WTC11 (cell line): Measurements from ENCODE around the gene SPRED2. TPM values are rescaled to one million over a fixed set of nuclear protein-coding genes. Genes with fewer than 3 reads are reported as not detected.

ENCODE experiments used
- ATAC-seq: fragments of 200-7000 bp; cut with Tn5 transposase; 2 replicates; pipeline ENCODE4 v1.10.0; 2021; ENCODE audit warnings: mild to moderate bottlenecking, moderate library complexity
- CTCF ChIA-PET: fragments of 300-600 bp; sonication (Branson Sonifier 250); formaldehyde crosslinking; loops from one replicate; lab custom pipeline; 2021; ENCODE audit warnings: antibody characterized with exemption; lab: Charles Lee
- POLR2A ChIA-PET: fragments of 350-600 bp; sonication (Branson Sonifier 250); formaldehyde crosslinking; loops from one replicate; lab custom pipeline; 2021; ENCODE audit warnings: antibody characterized with exemption; lab: Charles Lee
- DNase-seq: peaks from one replicate; pipeline ENCODE4 v3.0.0; 2021; ENCODE audit warnings: low spot score
- H3K27ac Mint-ChIP-seq: 2 replicates; pipeline ENCODE4 v1.8.0; 2021; ENCODE audit warnings: mixed read lengths
- H3K27me3 Mint-ChIP-seq: 2 replicates; pipeline ENCODE4 v1.8.0; 2021; ENCODE audit warnings: low read depth, mild to moderate bottlenecking, moderate library complexity, mixed read lengths
- H3K36me3 Mint-ChIP-seq: 2 replicates; pipeline ENCODE4 v1.8.0; 2021; ENCODE audit warnings: mixed read lengths
- H3K4me1 Mint-ChIP-seq: 2 replicates; pipeline ENCODE4 v1.8.0; 2022; ENCODE audit warnings: mixed read lengths
- H3K4me3 Mint-ChIP-seq: 2 replicates; pipeline ENCODE4 v1.8.0; 2021; ENCODE audit warnings: mild to moderate bottlenecking, moderate library complexity, mixed read lengths
- H3K9me3 Mint-ChIP-seq: 2 replicates; pipeline ENCODE4 v1.8.0; 2021; ENCODE audit warnings: mixed read lengths
- CREB1 ChIP-seq: sonication (generic); formaldehyde crosslinking; IDR thresholded peaks from 2 replicates; pipeline ENCODE4 v1.8.0; 2023; ENCODE audit warnings: mild to moderate bottlenecking, missing genetic modification reagents
- FOXJ3 ChIP-seq: sonication (generic); formaldehyde crosslinking; IDR thresholded peaks from 2 replicates; pipeline ENCODE4 v1.9.0; 2021; ENCODE audit warnings: missing genetic modification reagents, mild to moderate bottlenecking, borderline replicate concordance
- FOXP1 ChIP-seq: sonication (generic); formaldehyde crosslinking; IDR thresholded peaks from 2 replicates; pipeline ENCODE4 v1.8.0; 2022; ENCODE audit warnings: missing genetic modification reagents, mild to moderate bottlenecking, moderate library complexity, borderline replicate concordance
- GABPB1 ChIP-seq: sonication (generic); formaldehyde crosslinking; IDR thresholded peaks from 2 replicates; pipeline ENCODE4 v1.8.1; 2023; ENCODE audit warnings: mild to moderate bottlenecking, missing genetic modification reagents
- GTF2I ChIP-seq: fragments of 250-450 bp; sonication (Bioruptor Pico); conservative IDR thresholded peaks from 2 replicates; pipeline ENCODE4 v1.4.0; 2021; ENCODE audit warnings: mild to moderate bottlenecking
- HMGA2 ChIP-seq: fragments of 250-450 bp; sonication (Bioruptor Pico); IDR thresholded peaks from 2 replicates; pipeline ENCODE4 v1.4.0; 2021; ENCODE audit warnings: mild to moderate bottlenecking, moderate library complexity
- JUN ChIP-seq: sonication (generic); formaldehyde crosslinking; IDR thresholded peaks from 2 replicates; pipeline ENCODE4 v1.8.0; 2023; ENCODE audit warnings: mild to moderate bottlenecking, missing genetic modification reagents
- NFATC4 ChIP-seq: fragments of 250-450 bp; sonication (Bioruptor Pico); IDR thresholded peaks from 2 replicates; pipeline ENCODE4 v1.9.0; 2021; ENCODE audit warnings: mild to moderate bottlenecking
- NR3C1 ChIP-seq: sonication (generic); formaldehyde crosslinking; conservative IDR thresholded peaks from 2 replicates; pipeline ENCODE4 v1.8.1; 2023; ENCODE audit warnings: low read depth, mild to moderate bottlenecking, missing genetic modification reagents
- OVOL2 ChIP-seq: fragments of 250-450 bp; sonication (Bioruptor Pico); IDR thresholded peaks from 2 replicates; pipeline ENCODE4 v1.9.0; 2021; ENCODE audit warnings: mild to moderate bottlenecking, borderline replicate concordance
- PREB ChIP-seq: sonication (generic); formaldehyde crosslinking; IDR thresholded peaks from 2 replicates; pipeline ENCODE4 v1.8.1; 2022; ENCODE audit warnings: mild to moderate bottlenecking, missing genetic modification reagents, moderate library complexity, borderline replicate concordance
- RELA ChIP-seq: sonication (generic); formaldehyde crosslinking; IDR thresholded peaks from 2 replicates; pipeline ENCODE4 v1.8.1; 2022; ENCODE audit warnings: missing genetic modification reagents, mild to moderate bottlenecking, borderline replicate concordance
- SP1 ChIP-seq: sonication (generic); formaldehyde crosslinking; conservative IDR thresholded peaks from 2 replicates; pipeline ENCODE4 v1.8.1; 2022; ENCODE audit warnings: missing genetic modification reagents
- STAT6 ChIP-seq: sonication (generic); formaldehyde crosslinking; conservative IDR thresholded peaks from 2 replicates; pipeline ENCODE4 v1.8.1; 2023; ENCODE audit warnings: mild to moderate bottlenecking, low read depth, missing genetic modification reagents, moderate library complexity
- TCF7 ChIP-seq: sonication (generic); formaldehyde crosslinking; IDR thresholded peaks from 2 replicates; pipeline ENCODE4 v1.8.0; 2022; ENCODE audit warnings: mild to moderate bottlenecking, low read depth, missing genetic modification reagents, moderate library complexity
- total RNA-seq: library from RNA; stranded (reverse); gene quantifications from 3 replicates; pipeline ENCODE4 v1.2.3, GENCODE V29; 2021
- TF ChIP-seq, protein P1 (sequence below): fragments of 250-450 bp; sonication (Bioruptor Pico); IDR thresholded peaks from 2 replicates; pipeline ENCODE4 v2.1.2; 2022; ENCODE audit warnings: mild to moderate bottlenecking, moderate library complexity
- TF ChIP-seq, protein P2 (sequence below): sonication (generic); formaldehyde crosslinking; IDR thresholded peaks from 2 replicates; pipeline ENCODE4 v1.8.1; 2023; ENCODE audit warnings: mild to moderate bottlenecking, missing genetic modification reagents, moderate library complexity
- TF ChIP-seq, protein P3 (sequence below): sonication (generic); formaldehyde crosslinking; IDR thresholded peaks from 2 replicates; pipeline ENCODE4 v1.8.0; 2023; ENCODE audit warnings: missing genetic modification reagents
- TF ChIP-seq, protein P4 (sequence below): sonication (generic); formaldehyde crosslinking; IDR thresholded peaks from 2 replicates; pipeline ENCODE4 v1.8.0; 2023; ENCODE audit warnings: mild to moderate bottlenecking, missing genetic modification reagents
- TF ChIP-seq, protein P5 (sequence below): sonication (generic); formaldehyde crosslinking; IDR thresholded peaks from 2 replicates; pipeline ENCODE4 v1.8.1; 2022; ENCODE audit warnings: low read depth, mild to moderate bottlenecking, moderate library complexity, missing genetic modification reagents, borderline replicate concordance

The SPRED2 gene
- total RNA-seq, 1 experiment from 2014 or later: 34.1 TPM

DNA sequence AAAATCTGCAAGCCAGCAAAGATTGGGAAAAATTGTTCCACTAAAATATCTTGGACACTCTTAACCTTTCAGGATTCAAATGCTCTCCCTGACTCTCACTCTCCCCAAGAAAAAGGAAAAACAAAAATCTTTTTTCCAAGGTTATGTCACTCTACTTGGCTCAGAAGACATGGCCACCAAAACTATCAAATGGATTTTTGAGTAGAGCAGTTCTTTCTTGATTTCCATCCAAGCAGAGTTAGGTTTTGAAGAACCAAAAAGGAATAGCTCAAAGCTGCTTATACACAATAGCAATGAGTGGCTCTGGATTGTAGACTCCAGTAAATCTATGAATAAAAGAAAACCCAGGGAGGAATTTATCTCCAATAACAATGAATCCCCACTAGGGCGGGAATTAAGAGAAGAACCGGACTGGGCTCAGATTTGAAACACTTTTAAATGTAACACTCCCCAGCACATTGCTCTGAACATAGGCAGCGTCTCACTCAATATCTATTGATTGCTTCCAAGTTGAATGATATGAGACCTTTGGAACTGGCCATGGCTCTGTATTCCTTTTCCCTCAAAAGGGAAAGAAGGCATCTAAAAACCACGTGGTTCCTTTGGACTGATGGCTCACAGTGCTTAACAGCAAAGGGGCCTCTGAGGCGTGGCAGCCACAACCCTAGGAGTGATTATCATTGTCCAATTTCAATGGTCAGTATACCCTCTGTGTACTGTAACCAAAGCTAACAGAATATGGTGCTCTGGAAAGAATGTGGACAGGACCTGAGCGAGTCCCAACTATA is 68.3 kb downstream of the SPRED2 start:
- TF ChIP-seq, protein P1, sequence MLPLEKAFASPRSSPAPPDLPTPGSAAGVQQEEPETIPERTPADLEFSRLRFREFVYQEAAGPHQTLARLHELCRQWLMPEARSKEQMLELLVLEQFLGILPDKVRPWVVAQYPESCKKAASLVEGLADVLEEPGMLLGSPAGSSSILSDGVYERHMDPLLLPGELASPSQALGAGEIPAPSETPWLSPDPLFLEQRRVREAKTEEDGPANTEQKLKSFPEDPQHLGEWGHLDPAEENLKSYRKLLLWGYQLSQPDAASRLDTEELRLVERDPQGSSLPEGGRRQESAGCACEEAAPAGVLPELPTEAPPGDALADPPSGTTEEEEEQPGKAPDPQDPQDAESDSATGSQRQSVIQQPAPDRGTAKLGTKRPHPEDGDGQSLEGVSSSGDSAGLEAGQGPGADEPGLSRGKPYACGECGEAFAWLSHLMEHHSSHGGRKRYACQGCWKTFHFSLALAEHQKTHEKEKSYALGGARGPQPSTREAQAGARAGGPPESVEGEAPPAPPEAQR: no peak
- TF ChIP-seq RELA (CRISPR knock-in tag) (no peak), STAT6 (CRISPR knock-in tag) (no peak), FOXP1 (CRISPR knock-in tag) (no peak), GTF2I (CRISPR knock-in tag) (no peak), FOXJ3 (no peak), GABPB1 (no peak), NFATC4 (no peak), HMGA2 (no peak), OVOL2 (CRISPR knock-in tag) (no peak), NR3C1 (CRISPR knock-in tag) (no peak), SP1 (CRISPR knock-in tag) (no peak), TCF7 (no peak), CREB1 (CRISPR knock-in tag) (no peak), JUN (no peak), PREB (no peak)
- TF ChIP-seq, protein P2, sequence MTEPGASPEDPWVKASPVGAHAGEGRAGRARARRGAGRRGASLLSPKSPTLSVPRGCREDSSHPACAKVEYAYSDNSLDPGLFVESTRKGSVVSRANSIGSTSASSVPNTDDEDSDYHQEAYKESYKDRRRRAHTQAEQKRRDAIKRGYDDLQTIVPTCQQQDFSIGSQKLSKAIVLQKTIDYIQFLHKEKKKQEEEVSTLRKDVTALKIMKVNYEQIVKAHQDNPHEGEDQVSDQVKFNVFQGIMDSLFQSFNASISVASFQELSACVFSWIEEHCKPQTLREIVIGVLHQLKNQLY: no peak
- TF ChIP-seq, protein P3, sequence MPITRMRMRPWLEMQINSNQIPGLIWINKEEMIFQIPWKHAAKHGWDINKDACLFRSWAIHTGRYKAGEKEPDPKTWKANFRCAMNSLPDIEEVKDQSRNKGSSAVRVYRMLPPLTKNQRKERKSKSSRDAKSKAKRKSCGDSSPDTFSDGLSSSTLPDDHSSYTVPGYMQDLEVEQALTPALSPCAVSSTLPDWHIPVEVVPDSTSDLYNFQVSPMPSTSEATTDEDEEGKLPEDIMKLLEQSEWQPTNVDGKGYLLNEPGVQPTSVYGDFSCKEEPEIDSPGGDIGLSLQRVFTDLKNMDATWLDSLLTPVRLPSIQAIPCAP (CRISPR knock-in tag): no peak
- TF ChIP-seq, protein P4, sequence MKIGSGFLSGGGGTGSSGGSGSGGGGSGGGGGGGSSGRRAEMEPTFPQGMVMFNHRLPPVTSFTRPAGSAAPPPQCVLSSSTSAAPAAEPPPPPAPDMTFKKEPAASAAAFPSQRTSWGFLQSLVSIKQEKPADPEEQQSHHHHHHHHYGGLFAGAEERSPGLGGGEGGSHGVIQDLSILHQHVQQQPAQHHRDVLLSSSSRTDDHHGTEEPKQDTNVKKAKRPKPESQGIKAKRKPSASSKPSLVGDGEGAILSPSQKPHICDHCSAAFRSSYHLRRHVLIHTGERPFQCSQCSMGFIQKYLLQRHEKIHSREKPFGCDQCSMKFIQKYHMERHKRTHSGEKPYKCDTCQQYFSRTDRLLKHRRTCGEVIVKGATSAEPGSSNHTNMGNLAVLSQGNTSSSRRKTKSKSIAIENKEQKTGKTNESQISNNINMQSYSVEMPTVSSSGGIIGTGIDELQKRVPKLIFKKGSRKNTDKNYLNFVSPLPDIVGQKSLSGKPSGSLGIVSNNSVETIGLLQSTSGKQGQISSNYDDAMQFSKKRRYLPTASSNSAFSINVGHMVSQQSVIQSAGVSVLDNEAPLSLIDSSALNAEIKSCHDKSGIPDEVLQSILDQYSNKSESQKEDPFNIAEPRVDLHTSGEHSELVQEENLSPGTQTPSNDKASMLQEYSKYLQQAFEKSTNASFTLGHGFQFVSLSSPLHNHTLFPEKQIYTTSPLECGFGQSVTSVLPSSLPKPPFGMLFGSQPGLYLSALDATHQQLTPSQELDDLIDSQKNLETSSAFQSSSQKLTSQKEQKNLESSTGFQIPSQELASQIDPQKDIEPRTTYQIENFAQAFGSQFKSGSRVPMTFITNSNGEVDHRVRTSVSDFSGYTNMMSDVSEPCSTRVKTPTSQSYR (CRISPR knock-in tag): no peak
- TF ChIP-seq, protein P5, sequence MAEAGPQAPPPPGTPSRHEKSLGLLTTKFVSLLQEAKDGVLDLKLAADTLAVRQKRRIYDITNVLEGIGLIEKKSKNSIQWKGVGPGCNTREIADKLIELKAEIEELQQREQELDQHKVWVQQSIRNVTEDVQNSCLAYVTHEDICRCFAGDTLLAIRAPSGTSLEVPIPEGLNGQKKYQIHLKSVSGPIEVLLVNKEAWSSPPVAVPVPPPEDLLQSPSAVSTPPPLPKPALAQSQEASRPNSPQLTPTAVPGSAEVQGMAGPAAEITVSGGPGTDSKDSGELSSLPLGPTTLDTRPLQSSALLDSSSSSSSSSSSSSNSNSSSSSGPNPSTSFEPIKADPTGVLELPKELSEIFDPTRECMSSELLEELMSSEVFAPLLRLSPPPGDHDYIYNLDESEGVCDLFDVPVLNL: no peak
- POLR2A ChIA-PET: no interaction called here
- no peaks in the 10 kb centered on the region for H3K27me3 Mint-ChIP-seq
- ATAC-seq (no peak), DNase-seq (no peak)
- no peaks in the 10 kb centered on the region for H3K9me3 Mint-ChIP-seq
- H3K4me1 Mint-ChIP-seq: peaks cover 31% of the 10 kb centered on the region
- CTCF ChIA-PET: no interaction called here
- no peaks in the 10 kb centered on the region for H3K36me3 Mint-ChIP-seq
- H3K27ac Mint-ChIP-seq: no peak overlapping the region; the same call in 1 of the 2 replicates
- H3K4me3 Mint-ChIP-seq: no peak overlapping the region
